Transverse colon (tissue), 4 donors: ENCODE measurements around the gene AARSD1. TPM values are rescaled to one million over a fixed set of nuclear protein-coding genes. Genes with fewer than 3 reads are reported as not detected.

ENCODE experiments used
- DNase-seq: peaks from one replicate; pipeline ENCODE4 v3.0.0-alpha.2; 2019
- H3K27ac ChIP-seq, 4 donors: fragments of 200-600 bp; sonication (generic); 2 replicates each; pipeline ENCODE4 v1.5.1; 2016 to 2018; ENCODE audit warnings: inconsistent platforms in 4 of 4
- H3K27me3 ChIP-seq: fragments of 200-600 bp; sonication (generic); 2 replicates; pipeline ENCODE4 v1.5.1; 2017; ENCODE audit warnings: inconsistent platforms
- H3K36me3 ChIP-seq, 4 donors: fragments of 200-600 bp; sonication (generic); 2 replicates each; pipeline ENCODE4 v1.5.1; 2017 to 2019; ENCODE audit warnings: inconsistent platforms in 4 of 4
- H3K4me1 ChIP-seq, 4 donors: fragments of 200-600 bp; sonication (generic); 2 replicates each; pipeline ENCODE4 v1.5.1; 2017 to 2020; ENCODE audit warnings: inconsistent platforms in 4 of 4
- H3K4me3 ChIP-seq, 4 donors: fragments of 200-600 bp; sonication (generic); 1 replicate in 1 of 4; 2 replicates in 3 of 4; pipeline versions ENCODE4 v1.5.1 to v1.6.1; 2017 to 2019; ENCODE audit warnings: inconsistent platforms in 4 of 4
- H3K9me3 ChIP-seq, 2 donors: fragments of 200-600 bp; sonication (generic); 2 replicates each; pipeline ENCODE4 v1.5.1; 2017 to 2019; ENCODE audit warnings: inconsistent platforms in 2 of 2
- CTCF ChIP-seq, 5 experiments: fragments of 200-600 bp in 3 of 5; fragments of 450-650 bp in 2 of 5; sonication (generic) in 3 of 5; IDR thresholded peaks; 1 replicate in 2 of 5; 2 replicates in 3 of 5; pipeline ENCODE4 v1.5.1; 2016 to 2017; ENCODE audit warnings: antibody characterized with exemption in 5 of 5, inconsistent platforms in 3 of 5, mild to moderate bottlenecking in 2 of 5, moderate library complexity in 1 of 5
- EP300 ChIP-seq: sonication (generic); formaldehyde crosslinking; IDR thresholded peaks from one replicate; pipeline ENCODE4 v1.6.1; 2017; ENCODE audit warnings: antibody characterized with exemption, low read depth
- POLR2A ChIP-seq: fragments of 450-650 bp; IDR thresholded peaks from one replicate; pipeline ENCODE4 v1.6.1; 2016; ENCODE audit warnings: antibody characterized with exemption, mild to moderate bottlenecking, moderate library complexity
- POLR2AphosphoS5 ChIP-seq, 3 donors: sonication (generic); formaldehyde crosslinking; IDR thresholded peaks; one replicate each; pipeline ENCODE4 v1.6.1; 2016; ENCODE audit warnings: antibody characterized with exemption in 3 of 3
- WGBS, 2 donors: methylation state at CpG; one replicate each; pipeline ENCODE4 v1.1.5; 2018; ENCODE audit warnings: low coverage in 1 of 2; 5-methylcytosine and 5-hydroxymethylcytosine counted together
- in situ Hi-C, 4 donors: fragments of 200-750 bp; cut with MboI; loops; one replicate each; pipeline versions ENCODE4 v1.15.0 to v1.15.1; 2017; ENCODE audit warnings: low sequenced_read_pairs in 3 of 4, low pct_ligation_motif_present in 1 of 4, low pct_unique_long_range_greater_than_20kb in 1 of 4
- intact Hi-C: fragments of 100-400 bp; cut with DNase I; formaldehyde crosslinking; loops from one replicate; pipeline ENCODE4 v1.15.1; 2023; ENCODE audit warnings: low total_unique reads
- total RNA-seq, 4 donors: library from RNA; depleted of rRNA; stranded (reverse); fragments of >200 nt; gene quantifications; one replicate each; pipeline ENCODE4 v1.1.0, GENCODE V29; 2016

Gene AARSD1
- total RNA-seq = 10 to 100 TPM in 2 of 4 donors, 1 to 10 TPM in 2; 2.6 to 21.9 (median 9.5) TPM

GRCh38 chr17:42964161-42964932 lies at the start of gene AARSD1:
Gene AARSD1 (minus strand): TSS chr17:42964454. CDS start chr17:42964440, 14 bp downstream.
- Histone ChIP-seq H3K27me3 (no peaks in the 10 kb centered on the region), H3K4me3 (peak within 1 kb of the TSS; percentile 44 to 87 (median 60)), H3K4me1 (peaks cover 3 to 17% (median 7%) of the 10 kb centered on the region in 4 donors), H3K27ac (peak within 1 kb of the TSS; percentile 86 to 93 (median 89)), H3K36me3 (peaks cover 0 to 27% (median 15%) of the 10 kb centered on the region in 4 donors), H3K9me3 (no peaks in the 10 kb centered on the region)
- 2% methylated on average over 43 of the region's 43 CpGs; no CpG with 5 or more reads in 1 of the 2 donors for WGBS, 2 donors
- in situ Hi-C loops (no loop called here), intact Hi-C loops (no loop called here)
- TF ChIP-seq POLR2A (peak; percentile 82), POLR2AphosphoS5 (IDR thresholded peaks at IDR 0.05) (peak; percentile 92 to 95 (median 95)), EP300 (no peak), CTCF (IDR thresholded peaks at IDR 0.05) (no peak)
- DNase-seq = peak; percentile 94

DNA sequence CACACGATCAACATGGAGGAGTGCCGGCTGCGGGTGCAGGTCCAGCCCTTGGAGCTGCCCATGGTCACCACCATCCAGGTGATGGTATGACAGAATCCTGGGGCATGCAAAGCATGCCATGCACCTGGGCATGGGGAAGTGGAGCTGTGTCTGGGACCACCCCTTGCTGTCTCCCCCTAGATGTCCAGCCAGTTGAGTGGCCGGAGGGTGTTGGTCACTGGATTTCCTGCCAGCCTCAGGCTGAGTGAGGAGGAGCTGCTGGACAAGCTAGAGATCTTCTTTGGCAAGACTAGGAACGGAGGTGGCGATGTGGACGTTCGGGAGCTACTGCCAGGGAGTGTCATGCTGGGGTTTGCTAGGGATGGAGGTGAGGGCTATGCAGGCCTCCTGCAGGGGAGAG lies 49.0 kb upstream of the AARSD1 start:
- Histone ChIP-seq H3K27me3 (no peaks in the 10 kb centered on the region), H3K9me3 (no peaks in the 10 kb centered on the region), H3K4me1 (peaks cover 6 to 45% (median 22%) of the 10 kb centered on the region in 4 donors), H3K27ac (peak overlapping the region in 1 of 4 donors; percentile 60), H3K4me3 (no peak overlapping the region), H3K36me3 (no peaks in the 10 kb centered on the region)
- 76% methylated on average over 5 of the region's 8 CpGs; no CpG with 5 or more reads in 1 of the 2 donors for WGBS, 2 donors
- intact Hi-C loops = loop anchor here (10.0 kb wide), 1 partner anchor 302 kb away; no protein-coding TSS in a partner anchor
- in situ Hi-C loops = loop anchor here in 1 of 4 donors (25.0 kb wide), 1 partner anchor 324 kb away; no protein-coding TSS in a partner anchor
- TF ChIP-seq POLR2AphosphoS5 (IDR thresholded peaks at IDR 0.05) (no peak), CTCF (IDR thresholded peaks at IDR 0.05) (no peak), POLR2A (no peak), EP300 (no peak)
- no peak for DNase-seq

DNA sequence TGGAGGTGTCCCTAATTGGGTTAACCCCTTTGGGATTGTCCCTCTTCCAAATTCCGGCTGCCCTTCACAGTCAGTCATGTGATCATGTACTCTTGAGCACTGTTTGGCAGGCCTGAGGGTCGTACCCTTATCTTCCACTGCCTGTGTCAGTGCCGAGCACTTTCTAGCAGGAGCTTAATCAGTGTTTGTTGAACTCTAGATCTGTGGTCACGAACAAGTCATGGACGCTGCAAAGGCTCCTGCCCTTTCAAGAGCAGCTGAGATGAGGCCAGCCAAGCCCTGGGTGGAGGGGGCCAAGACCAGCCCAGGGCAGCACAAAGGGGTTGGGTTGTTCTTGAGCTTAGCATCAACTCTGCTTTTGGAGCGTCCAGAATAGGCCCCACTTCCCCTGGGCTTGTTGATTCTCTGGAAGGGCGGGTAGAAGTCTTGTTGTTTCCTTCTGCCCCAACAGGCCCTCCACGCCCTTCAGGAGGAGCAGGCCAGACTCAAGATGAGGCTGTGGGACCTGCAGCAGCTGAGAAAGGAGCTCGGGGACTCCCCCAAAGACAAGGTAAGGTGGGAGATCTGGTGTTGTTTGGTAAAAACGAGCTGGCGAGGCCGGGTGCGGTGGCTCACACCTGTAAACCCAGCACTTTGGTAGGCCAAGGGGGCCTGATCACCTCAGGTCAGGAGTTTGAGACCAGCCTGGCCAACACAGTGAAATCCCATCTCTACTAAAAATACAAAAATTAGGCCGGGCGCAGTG lies 47.6 kb upstream of the AARSD1 start:
- in situ Hi-C loops (loop anchor here in 1 of 4 donors (25.0 kb wide), 1 partner anchor 325 kb away; no protein-coding TSS in a partner anchor), intact Hi-C loops (loop anchor here (10.0 kb wide), 1 partner anchor 303 kb away; no protein-coding TSS in a partner anchor)
- H3K4me3 ChIP-seq = no peak overlapping the region
- H3K36me3 ChIP-seq = no peaks in the 10 kb centered on the region
- H3K4me1 ChIP-seq = peaks cover 6 to 55% (median 28%) of the 10 kb centered on the region in 4 donors
- TF ChIP-seq EP300 (no peak), CTCF (IDR thresholded peaks at IDR 0.05) (no peak), POLR2AphosphoS5 (IDR thresholded peaks at IDR 0.05) (no peak)
- H3K27ac ChIP-seq = peak overlapping the region; percentile 75 to 82 (median 78)
- H3K27me3 ChIP-seq = no peaks in the 10 kb centered on the region
- WGBS, 2 donors = 83 to 96% methylated on average over 5 to 15 of the region's 15 CpGs
- H3K9me3 ChIP-seq = no peaks in the 10 kb centered on the region
- DNase-seq = no peak
